MM.1S (cell line): ENCODE results near the gene SERPINB6.

Source experiments
- DNase-seq: peaks from one replicate; pipeline ENCODE4 v3.0.0-alpha.2; 2015
- H2AFZ ChIP-seq: fragments of 300-600 bp; sonication (generic); 2 replicates; pipeline ENCODE4 v1.6.0; 2016; ENCODE audit warnings: antibody characterized with exemption, low read length
- H3F3A ChIP-seq: fragments of 300-600 bp; sonication (generic); 2 replicates; pipeline ENCODE4 v1.6.1; 2016; ENCODE audit warnings: mild to moderate bottlenecking, antibody characterized with exemption, low read length, moderate library complexity, mixed read lengths; ENCODE audit not compliant: insufficient read depth
- H3K27ac ChIP-seq: fragments of 300-600 bp; sonication (generic); 2 replicates; pipeline ENCODE4 v1.5.1; 2016; ENCODE audit warnings: mild to moderate bottlenecking, low read length
- H3K27me3 ChIP-seq: fragments of 300-600 bp; sonication (generic); replicated peaks from 2 replicates; pipeline ENCODE4 v1.6.0; 2016; ENCODE audit warnings: low read length; ENCODE audit not compliant: insufficient read depth
- H3K36me3 ChIP-seq: fragments of 300-600 bp; sonication (generic); replicated peaks from 2 replicates; pipeline ENCODE4 v1.6.1; 2016; ENCODE audit warnings: mild to moderate bottlenecking, low read length, mixed read lengths; ENCODE audit not compliant: insufficient read depth
- H3K4me1 ChIP-seq: fragments of 300-600 bp; sonication (generic); 2 replicates; pipeline ENCODE4 v1.6.1; 2016; ENCODE audit warnings: low read length, mixed read lengths
- H3K4me2 ChIP-seq: fragments of 300-600 bp; sonication (generic); 2 replicates; pipeline ENCODE4 v1.6.0; 2016; ENCODE audit warnings: low read depth, low read length
- H3K4me3 ChIP-seq: fragments of 300-600 bp; sonication (generic); 2 replicates; pipeline ENCODE4 v1.5.1; 2016; ENCODE audit warnings: low read length, mixed read lengths
- H3K79me2 ChIP-seq: fragments of 300-600 bp; sonication (generic); 2 replicates; pipeline ENCODE4 v1.6.1; 2016; ENCODE audit warnings: mixed run types, low read length, mixed read lengths
- H3K9ac ChIP-seq: fragments of 300-600 bp; sonication (generic); 2 replicates; pipeline ENCODE4 v1.6.1; 2016; ENCODE audit warnings: low read length, mixed read lengths
- H3K9me2 ChIP-seq: fragments of 300-600 bp; sonication (generic); replicated peaks from 2 replicates; pipeline ENCODE4 v1.6.1; 2016; ENCODE audit warnings: mild to moderate bottlenecking, low read length, mixed read lengths; ENCODE audit not compliant: insufficient read depth
- H3K9me3 ChIP-seq: fragments of 300-600 bp; sonication (generic); replicated peaks from 2 replicates; pipeline ENCODE4 v1.6.1; 2016; ENCODE audit warnings: mild to moderate bottlenecking, low read length, mixed read lengths; ENCODE audit not compliant: insufficient read depth
- H4K20me1 ChIP-seq: fragments of 300-600 bp; sonication (generic); 2 replicates; pipeline ENCODE4 v1.6.1; 2016; ENCODE audit warnings: mild to moderate bottlenecking, low read length, moderate library complexity, mixed read lengths; ENCODE audit not compliant: insufficient read depth
- EZH2 ChIP-seq: fragments of 300-600 bp; sonication (generic); optimal IDR thresholded peaks from 2 replicates; pipeline ENCODE3; 2017; ENCODE audit warnings: low read depth, mild to moderate bottlenecking, antibody characterized with exemption, low read length, mixed read lengths
- EZH2phosphoT487 ChIP-seq: fragments of 300-600 bp; sonication (generic); IDR thresholded peaks from 2 replicates; pipeline ENCODE4 v1.6.1; 2018; ENCODE audit warnings: antibody characterized with exemption, low read length
- TF ChIP-seq, protein P1 (sequence below): fragments of 300-600 bp; sonication (generic); IDR thresholded peaks from 2 replicates; pipeline ENCODE4 v1.5.1; 2016; ENCODE audit warnings: antibody characterized with exemption, low read length, mixed read lengths

Gene SERPINB6

DNA sequence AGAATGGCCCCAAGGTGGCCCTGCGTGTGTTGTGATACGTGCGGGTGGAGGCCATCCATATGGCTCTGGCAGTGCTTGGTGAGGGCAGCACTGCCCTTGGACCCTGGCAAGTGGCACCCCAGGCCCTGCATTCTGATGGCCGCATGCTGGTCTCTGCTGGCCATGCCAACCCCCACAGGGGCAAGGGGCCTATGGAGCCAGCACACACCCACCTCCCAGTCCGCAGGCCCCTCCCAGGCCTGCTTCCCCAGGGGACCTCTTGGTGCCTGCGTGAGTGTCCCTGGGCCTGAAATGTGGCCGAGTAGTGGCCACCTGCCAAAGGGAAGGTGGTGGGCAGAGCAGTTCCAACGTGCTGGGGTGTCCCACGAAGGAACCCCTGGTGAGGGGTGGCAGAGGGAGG, 45.9 kb upstream of the SERPINB6 start:
- no peak overlapping the region for H3K4me2 ChIP-seq
- no peaks in the 10 kb centered on the region for H3K9me3 ChIP-seq
- no peaks in the 10 kb centered on the region for H3K79me2 ChIP-seq
- no peak overlapping the region for H3K4me3 ChIP-seq
- DNase-seq = no peak
- no peaks in the 10 kb centered on the region for H3K4me1 ChIP-seq
- H3K9ac ChIP-seq = no peak overlapping the region
- no peak overlapping the region for H2AFZ ChIP-seq
- H3F3A ChIP-seq = no peaks in the 10 kb centered on the region
- no peaks in the 10 kb centered on the region for H3K36me3 ChIP-seq
- H3K27ac ChIP-seq = no peak overlapping the region
- TF ChIP-seq, protein P1, sequence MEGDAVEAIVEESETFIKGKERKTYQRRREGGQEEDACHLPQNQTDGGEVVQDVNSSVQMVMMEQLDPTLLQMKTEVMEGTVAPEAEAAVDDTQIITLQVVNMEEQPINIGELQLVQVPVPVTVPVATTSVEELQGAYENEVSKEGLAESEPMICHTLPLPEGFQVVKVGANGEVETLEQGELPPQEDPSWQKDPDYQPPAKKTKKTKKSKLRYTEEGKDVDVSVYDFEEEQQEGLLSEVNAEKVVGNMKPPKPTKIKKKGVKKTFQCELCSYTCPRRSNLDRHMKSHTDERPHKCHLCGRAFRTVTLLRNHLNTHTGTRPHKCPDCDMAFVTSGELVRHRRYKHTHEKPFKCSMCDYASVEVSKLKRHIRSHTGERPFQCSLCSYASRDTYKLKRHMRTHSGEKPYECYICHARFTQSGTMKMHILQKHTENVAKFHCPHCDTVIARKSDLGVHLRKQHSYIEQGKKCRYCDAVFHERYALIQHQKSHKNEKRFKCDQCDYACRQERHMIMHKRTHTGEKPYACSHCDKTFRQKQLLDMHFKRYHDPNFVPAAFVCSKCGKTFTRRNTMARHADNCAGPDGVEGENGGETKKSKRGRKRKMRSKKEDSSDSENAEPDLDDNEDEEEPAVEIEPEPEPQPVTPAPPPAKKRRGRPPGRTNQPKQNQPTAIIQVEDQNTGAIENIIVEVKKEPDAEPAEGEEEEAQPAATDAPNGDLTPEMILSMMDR = no peak
- no peak for TF ChIP-seq EZH2phosphoT487
- no peak for TF ChIP-seq EZH2
- no peaks in the 10 kb centered on the region for H3K27me3 ChIP-seq
- no peaks in the 10 kb centered on the region for H4K20me1 ChIP-seq
- H3K9me2 ChIP-seq = no peaks in the 10 kb centered on the region

DNA sequence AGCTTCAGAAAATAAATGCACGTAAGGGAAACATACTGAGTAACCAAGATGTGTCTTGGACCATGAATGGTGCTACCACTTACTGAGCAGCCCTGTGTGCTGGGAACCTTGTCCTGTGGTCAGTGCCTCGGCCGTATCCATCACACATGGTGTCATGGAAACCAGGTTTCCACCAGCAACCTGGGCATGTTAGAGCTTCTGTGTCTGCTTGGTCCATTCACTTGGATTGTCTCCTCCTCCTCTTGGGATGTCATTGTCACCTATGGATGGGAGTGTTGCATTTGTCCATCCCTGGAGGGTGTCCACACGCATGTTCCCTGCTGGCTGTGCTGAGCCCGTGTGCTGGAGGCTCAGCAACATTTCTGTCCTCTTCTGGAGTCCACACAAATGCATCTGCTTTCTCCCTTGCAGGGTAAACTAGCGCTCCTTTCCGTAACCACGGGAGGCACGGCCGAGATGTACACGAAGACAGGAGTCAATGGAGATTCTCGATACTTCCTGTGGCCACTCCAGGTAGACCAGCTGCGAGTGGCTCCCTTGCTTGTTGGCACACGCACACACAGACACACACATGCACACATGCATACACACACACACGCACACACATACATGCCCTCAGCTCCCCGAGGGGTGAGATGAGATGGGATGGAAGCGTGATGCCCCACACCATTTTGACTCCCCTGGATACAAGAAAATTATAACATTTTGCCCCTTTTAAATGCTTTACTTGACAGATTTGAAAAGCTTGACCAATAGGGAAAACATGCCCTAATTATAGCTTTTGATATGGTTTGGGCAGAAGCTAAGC, 45.3 kb upstream of the SERPINB6 start:
- H3K27me3 ChIP-seq = no peaks in the 10 kb centered on the region
- no peak overlapping the region for H3K4me2 ChIP-seq
- H4K20me1 ChIP-seq = no peaks in the 10 kb centered on the region
- no peaks in the 10 kb centered on the region for H3F3A ChIP-seq
- H3K36me3 ChIP-seq = no peaks in the 10 kb centered on the region
- no peak for DNase-seq
- TF ChIP-seq, protein P1 = no peak
- TF ChIP-seq EZH2phosphoT487 (no peak), EZH2 (no peak)
- H3K27ac ChIP-seq = no peak overlapping the region
- H3K9me2 ChIP-seq = no peaks in the 10 kb centered on the region
- no peaks in the 10 kb centered on the region for H3K9me3 ChIP-seq
- no peak overlapping the region for H3K4me3 ChIP-seq
- H3K4me1 ChIP-seq = no peaks in the 10 kb centered on the region
- H3K79me2 ChIP-seq = no peaks in the 10 kb centered on the region
- H2AFZ ChIP-seq = no peak overlapping the region
- no peak overlapping the region for H3K9ac ChIP-seq

DNA sequence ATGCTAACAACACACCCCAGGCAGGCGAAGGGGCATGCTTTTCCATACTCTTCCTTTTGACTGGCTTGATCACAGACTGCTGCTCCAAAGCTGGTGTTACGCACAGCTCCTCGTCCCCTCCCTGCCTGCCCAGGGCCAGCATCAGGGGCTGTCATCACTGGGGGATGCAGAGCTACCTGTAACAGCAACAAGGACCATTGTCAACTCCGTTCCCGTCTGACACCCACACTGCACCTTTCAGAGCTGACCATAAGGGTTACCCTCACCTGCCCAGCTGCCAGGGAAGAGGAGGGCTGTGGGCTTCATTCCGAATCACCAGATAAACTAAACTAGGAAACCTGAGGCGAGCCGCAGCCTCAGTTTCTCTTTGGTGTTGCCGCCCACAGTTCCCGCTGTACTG, 43.8 kb upstream of the SERPINB6 start:
- no peaks in the 10 kb centered on the region for H3K4me1 ChIP-seq
- H3F3A ChIP-seq = no peaks in the 10 kb centered on the region
- no peaks in the 10 kb centered on the region for H3K9me3 ChIP-seq
- no peaks in the 10 kb centered on the region for H3K79me2 ChIP-seq
- H3K4me2 ChIP-seq = no peak overlapping the region
- no peak overlapping the region for H3K4me3 ChIP-seq
- H2AFZ ChIP-seq = no peak overlapping the region
- no peak overlapping the region for H3K9ac ChIP-seq
- no peaks in the 10 kb centered on the region for H3K27me3 ChIP-seq
- DNase-seq = no peak
- no peak overlapping the region for H3K27ac ChIP-seq
- no peak for TF ChIP-seq EZH2phosphoT487
- TF ChIP-seq, protein P1 = no peak
- no peaks in the 10 kb centered on the region for H3K9me2 ChIP-seq
- H3K36me3 ChIP-seq = no peaks in the 10 kb centered on the region
- no peaks in the 10 kb centered on the region for H4K20me1 ChIP-seq
